H1 (cell line): ENCODE measurements around the gene AFG1L. TPM values are rescaled to one million over a fixed set of nuclear protein-coding genes. Genes with fewer than 3 reads are reported as not detected.

Experiments
- CTCF ChIA-PET: fragments of 300-600 bp; sonication (Branson Sonifier 250); formaldehyde crosslinking; loops from one replicate; lab custom pipeline; 2021; ENCODE audit not compliant: partially characterized antibody; lab: Charles Lee
- POLR2A ChIA-PET: fragments of 300-600 bp; sonication (Branson Sonifier 250); formaldehyde crosslinking; loops from one replicate; lab custom pipeline; 2021; ENCODE audit warnings: inconsistent platforms; ENCODE audit not compliant: partially characterized antibody; lab: Charles Lee
- DNase-seq, 2 experiments: peaks; one replicate each; pipeline versions ENCODE4 v3.0.0 to v3.0.0-alpha.2; 2010 to 2022; ENCODE audit warnings: low spot score in 2 of 2, low read depth in 1 of 2, mixed read lengths in 1 of 2
- FAIRE-seq: peaks from 2 replicates; lab custom pipeline; 2011; peaks lifted over from hg19 to GRCh38; lab: Jason Lieb, UNC
- H2AFZ ChIP-seq: 2 replicates; pipeline ENCODE4 v1.8.1; 2012; ENCODE audit warnings: low read length, inconsistent platforms
- H2AK5ac ChIP-seq: 2 replicates; pipeline ENCODE4 v1.6.1; 2013; ENCODE audit warnings: low read depth, low read length
- H2BK120ac ChIP-seq: replicated peaks from 2 replicates; pipeline ENCODE3; 2013; ENCODE audit warnings: low read depth, low read length, inconsistent platforms
- H2BK12ac ChIP-seq: 2 replicates; pipeline ENCODE4 v1.6.1; 2013; ENCODE audit warnings: low read depth, low read length
- H2BK15ac ChIP-seq: 2 replicates; pipeline ENCODE4 v1.6.1; 2013; ENCODE audit warnings: low read length
- H2BK20ac ChIP-seq: 2 replicates; pipeline ENCODE4 v1.6.1; 2013; ENCODE audit warnings: low read length
- H2BK5ac ChIP-seq: 2 replicates; pipeline ENCODE4 v1.6.1; 2013; ENCODE audit warnings: low read depth, low read length
- H3K14ac ChIP-seq: 2 replicates; pipeline ENCODE4 v1.6.1; 2013; ENCODE audit warnings: inconsistent platforms; ENCODE audit not compliant: insufficient read length
- H3K18ac ChIP-seq: 2 replicates; pipeline ENCODE4 v1.6.1; 2013; ENCODE audit warnings: low read length; ENCODE audit errors: extremely low read depth
- H3K23ac ChIP-seq: 2 replicates; pipeline ENCODE4 v1.6.1; 2013; ENCODE audit warnings: inconsistent platforms; ENCODE audit not compliant: insufficient read length
- H3K23me2 ChIP-seq: 2 replicates; pipeline ENCODE4 v1.6.1; 2013; ENCODE audit warnings: low read depth, low read length
- H3K27ac ChIP-seq: 2 replicates; pipeline ENCODE4 v1.6.1; 2011; ENCODE audit warnings: low read depth, low read length, inconsistent platforms
- H3K27me3 ChIP-seq, 4 experiments: replicated peaks in 1 of 4; 1 replicate in 1 of 4; 2 replicates in 3 of 4; pipeline versions ENCODE4 v1.6.1 to v1.8.1; 2011 to 2013; ENCODE audit warnings: low read length in 3 of 4, mild to moderate bottlenecking in 3 of 4, inconsistent platforms in 2 of 4, mixed read lengths in 2 of 4, moderate library complexity in 1 of 4; ENCODE audit not compliant: control insufficient read depth in 3 of 4, insufficient read depth in 3 of 4; ENCODE audit errors: extremely low read depth in 1 of 4
- H3K36me3 ChIP-seq, 4 experiments: 2 replicates each; pipeline versions ENCODE4 v1.6.1 to v1.8.1; 2011 to 2013; ENCODE audit warnings: mild to moderate bottlenecking in 4 of 4, low read length in 3 of 4, moderate library complexity in 2 of 4, control low read depth in 1 of 4, inconsistent platforms in 1 of 4; ENCODE audit not compliant: insufficient read depth in 4 of 4, control insufficient read depth in 2 of 4
- H3K4ac ChIP-seq: replicated peaks from 2 replicates; pipeline ENCODE3; 2013; ENCODE audit warnings: low read length, low read depth, mixed read lengths, inconsistent platforms; ENCODE audit not compliant: insufficient read length
- H3K4me1 ChIP-seq, 4 experiments: replicated peaks in 1 of 4; 1 replicate in 1 of 4; 2 replicates in 3 of 4; pipeline versions ENCODE4 v1.6.1 to v1.8.1; 2011 to 2013; ENCODE audit warnings: low read length in 3 of 4, inconsistent platforms in 2 of 4, mixed read lengths in 1 of 4; ENCODE audit not compliant: insufficient read depth in 4 of 4, control insufficient read depth in 3 of 4
- H3K4me2 ChIP-seq, 2 experiments: 2 replicates each; pipeline versions ENCODE4 v1.6.1 to v1.8.1; 2011 to 2013; ENCODE audit warnings: low read depth in 2 of 2, low read length in 2 of 2, control low read depth in 1 of 2, inconsistent platforms in 1 of 2, mild to moderate bottlenecking in 1 of 2; ENCODE audit not compliant: insufficient read depth in 1 of 2
- H3K4me3 ChIP-seq, 4 experiments: fragments of 200-600, 300-600 bp in 1 of 4; sonication (generic), shearing (Covaris generic), sonication (Bioruptor Twin) in 1 of 4; 2 replicates each; pipeline versions ENCODE4 v1.5.1 to v1.8.1; 2011 to 2016; ENCODE audit warnings: low read length in 4 of 4, low read depth in 3 of 4, control low read depth in 2 of 4, inconsistent platforms in 2 of 4, mild to moderate bottlenecking in 2 of 4, mixed read lengths in 1 of 4, moderate library complexity in 1 of 4; ENCODE audit not compliant: insufficient read depth in 2 of 4; ENCODE audit errors: extremely low read depth in 1 of 4
- H3K56ac ChIP-seq: replicated peaks from 2 replicates; pipeline ENCODE3; 2013; ENCODE audit warnings: low read depth, mild to moderate bottlenecking, mixed read lengths, low read length, inconsistent platforms; ENCODE audit not compliant: insufficient read length
- H3K79me1 ChIP-seq: 2 replicates; pipeline ENCODE4 v1.6.1; 2013; ENCODE audit warnings: low read depth, low read length, control low read depth
- H3K79me2 ChIP-seq, 2 experiments: 2 replicates each; pipeline versions ENCODE4 v1.6.1 to v1.8.1; 2012 to 2013; ENCODE audit warnings: low read length in 2 of 2, mild to moderate bottlenecking in 2 of 2, inconsistent platforms in 1 of 2; ENCODE audit not compliant: insufficient read depth in 2 of 2, control insufficient read depth in 1 of 2
- H3K9ac ChIP-seq, 4 experiments: replicated peaks in 1 of 4; 1 replicate in 1 of 4; 2 replicates in 3 of 4; pipeline versions ENCODE4 v1.6.1 to v1.8.1; 2011 to 2013; ENCODE audit warnings: low read depth in 3 of 4, low read length in 3 of 4, control low read depth in 2 of 4, mild to moderate bottlenecking in 2 of 4, moderate library complexity in 2 of 4, inconsistent platforms in 1 of 4; ENCODE audit errors: extremely low read depth in 1 of 4
- H3K9me3 ChIP-seq, 2 experiments: 2 replicates each; pipeline versions ENCODE4 v1.6.1 to v1.8.1; 2012 to 2013; ENCODE audit warnings: mild to moderate bottlenecking in 2 of 2, moderate library complexity in 2 of 2, control low read depth in 1 of 2, inconsistent platforms in 1 of 2, low read depth in 1 of 2, low read length in 1 of 2, mixed read lengths in 1 of 2; ENCODE audit not compliant: insufficient read depth in 2 of 2
- H4K20me1 ChIP-seq, 2 experiments: replicated peaks in 1 of 2; 2 replicates each; pipeline versions ENCODE3 to v1.8.1; 2011 to 2013; ENCODE audit warnings: inconsistent platforms in 2 of 2, low read length in 2 of 2, mild to moderate bottlenecking in 1 of 2; ENCODE audit not compliant: insufficient read depth in 2 of 2, control insufficient read depth in 1 of 2
- H4K5ac ChIP-seq: 2 replicates; pipeline ENCODE4 v1.6.1; 2013; ENCODE audit warnings: low read length, low read depth, mixed read lengths, inconsistent platforms; ENCODE audit not compliant: insufficient read length
- H4K8ac ChIP-seq: 2 replicates; pipeline ENCODE4 v1.8.0; 2013; ENCODE audit warnings: mild to moderate bottlenecking, moderate library complexity, low read length, inconsistent platforms; ENCODE audit not compliant: insufficient read depth; ENCODE audit errors: extremely low read depth
- H4K91ac ChIP-seq: replicated peaks from 2 replicates; pipeline ENCODE3; 2013; ENCODE audit warnings: low read length, mixed read lengths, inconsistent platforms; ENCODE audit not compliant: insufficient read length
- BACH1 ChIP-seq: IDR thresholded peaks from 2 replicates; pipeline ENCODE4 v1.6.1; 2012; ENCODE audit warnings: low read length, improper control_type of control experiment
- BCL11A ChIP-seq, 2 experiments: IDR thresholded peaks; one replicate each; pipeline ENCODE4 v1.6.1; 2011; ENCODE audit warnings: low read depth in 2 of 2, low read length in 2 of 2, mild to moderate bottlenecking in 2 of 2
- CBX5 ChIP-seq: fragments of 300-800, 300-1000 bp; sonication (generic); IDR thresholded peaks from 2 replicates; pipeline ENCODE4 v1.7.1; 2016; ENCODE audit warnings: antibody characterized with exemption, low read length, low read depth
- CEBPB ChIP-seq: IDR thresholded peaks from 2 replicates; pipeline ENCODE4 v1.6.1; 2012; ENCODE audit warnings: low read depth, low read length
- CREB1 ChIP-seq: IDR thresholded peaks from 2 replicates; pipeline ENCODE4 v1.6.1; 2012; ENCODE audit warnings: inconsistent platforms
- EZH2 ChIP-seq: fragments of 200-600 bp; sonication (generic); IDR thresholded peaks from 2 replicates; pipeline ENCODE4 v1.7.1; 2012; ENCODE audit warnings: low read depth, mild to moderate bottlenecking, moderate library complexity, low read length, inconsistent platforms; ENCODE audit not compliant: severe bottlenecking
- KDM4A ChIP-seq: IDR thresholded peaks from one replicate; pipeline ENCODE4 v1.7.1; 2012; ENCODE audit warnings: low read depth, mild to moderate bottlenecking, moderate library complexity, low read length, inconsistent platforms; ENCODE audit not compliant: severe bottlenecking
- NRF1 ChIP-seq: IDR thresholded peaks from 2 replicates; pipeline ENCODE4 v1.6.1; 2011; ENCODE audit warnings: mild to moderate bottlenecking, low read depth, low read length, improper control_type of control experiment
- RFX5 ChIP-seq: IDR thresholded peaks from 2 replicates; pipeline ENCODE4 v1.6.1; 2011; ENCODE audit warnings: low read depth, low read length, improper control_type of control experiment, borderline replicate concordance
- SUZ12 ChIP-seq: fragments of 200-600 bp; sonication (generic); IDR thresholded peaks from 2 replicates; pipeline ENCODE4 v1.6.1; 2012; ENCODE audit warnings: mild to moderate bottlenecking, inconsistent platforms, low read length, moderate library complexity, mixed read lengths
- TAF1 ChIP-seq: IDR thresholded peaks from 2 replicates; pipeline ENCODE4 v1.6.1; 2011; ENCODE audit warnings: mild to moderate bottlenecking, low read depth, low read length
- USF2 ChIP-seq: IDR thresholded peaks from 2 replicates; pipeline ENCODE4 v1.6.1; 2011; ENCODE audit warnings: low read length, improper control_type of control experiment
- ZNF274 ChIP-seq: IDR thresholded peaks from 2 replicates; pipeline ENCODE4 v1.7.0; 2012; ENCODE audit warnings: low read length, borderline replicate concordance; ENCODE audit errors: extremely low read depth
- WGBS, 2 experiments: shearing (Covaris generic) in 1 of 2; methylation state at CpG; one replicate each; pipeline versions ENCODE4 v1.1.6 to v1.1.7; 2013 to 2015; ENCODE audit warnings: low lambda C conversion rate in 2 of 2, mixed read lengths in 2 of 2, inconsistent platforms in 1 of 2, low coverage in 1 of 2, missing lambda C conversion rate in 1 of 2; ENCODE audit not compliant: insufficient replicate concordance in 2 of 2, insufficient coverage in 1 of 2, insufficient read length in 1 of 2; ENCODE audit errors: extremely low coverage in 1 of 2, missing lambda C conversion rate in 1 of 2; 5-methylcytosine and 5-hydroxymethylcytosine counted together
- polyA plus RNA-seq, 7 experiments: library from polyadenylated mRNA; depleted of rRNA in 3 of 7; stranded (reverse) in 5 of 7; unstranded in 2 of 7; fragments of >200 nt in 5 of 7; fragments of 200-250 nt in 2 of 7; gene quantifications; 1 replicate in 5 of 7; 2 replicates in 1 of 7; 4 replicates in 1 of 7; pipeline versions ENCODE4 v1.2.1 to v1.2.3, GENCODE V29; 2011 to 2013; ENCODE audit warnings: missing spikeins in 2 of 7, mixed read lengths in 2 of 7
- total RNA-seq: library from RNA; stranded (reverse); fragmentation: NEBNext Ultra II Directional; extraction: Animal tissue kit (Norgen Biotek cat#: 25700); gene quantifications from 2 replicates; pipeline ENCODE4 v1.2.1, GENCODE V29; 2021

The AFG1L gene
- total and polyA plus RNA-seq, 2 of the 8 experiments (the other 6 are each of a cell fraction or from before 2014, with no cell fraction given): 0.98 to 5.7 TPM

DNA sequence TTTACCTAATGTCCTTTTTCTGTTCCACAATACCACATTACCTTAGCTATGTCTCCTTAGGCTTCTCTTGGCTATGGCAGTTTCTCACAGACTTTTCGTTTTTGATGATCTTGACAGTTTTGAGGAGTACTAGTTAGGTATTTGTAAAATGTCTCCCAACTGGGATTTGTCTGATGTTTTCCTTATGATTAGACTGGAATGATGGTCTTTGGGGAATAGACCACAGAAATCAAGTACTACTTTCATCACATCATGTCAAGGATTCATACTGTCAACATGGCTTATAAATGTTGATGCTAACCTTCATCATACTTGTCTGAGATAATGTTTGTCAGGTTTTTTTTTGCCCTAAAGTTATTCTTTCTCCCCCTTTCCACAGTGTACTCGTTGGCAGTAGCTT is 187.7 kb downstream of the AFG1L start:
- Histone ChIP-seq H3K79me2 (no peaks in the 10 kb centered on the region), H3K4me3 (no peak overlapping the region), H3K9me3 (no peaks in the 10 kb centered on the region), H2AK5ac (no peak overlapping the region), H3K14ac (no peak overlapping the region), H3K56ac (no peak overlapping the region), H2BK120ac (no peak overlapping the region), H3K18ac (no peak overlapping the region), H3K27me3 (no peaks in the 10 kb centered on the region), H4K8ac (no peak overlapping the region), H3K79me1 (no peaks in the 10 kb centered on the region), H3K4me1 (no peaks in the 10 kb centered on the region), H4K5ac (no peak overlapping the region), H3K27ac (no peak overlapping the region), H2BK5ac (no peak overlapping the region), H3K9ac (no peak overlapping the region), H3K36me3 (no peaks in the 10 kb centered on the region), H3K4me2 (no peak overlapping the region), H2BK15ac (no peak overlapping the region), H3K23ac (no peak overlapping the region), H3K23me2 (no peaks in the 10 kb centered on the region), H3K4ac (no peak overlapping the region), H4K20me1 (no peaks in the 10 kb centered on the region), H2BK20ac (no peak overlapping the region), H2AFZ (no peak overlapping the region), H4K91ac (no peak overlapping the region), H2BK12ac (no peak overlapping the region)
- no peak for FAIRE-seq
- TF ChIP-seq EZH2 (no peak), BACH1 (no peak), BCL11A (IDR thresholded peaks at IDR 0.05; ENCODE audit: low read depth in 2 of 2, low read length in 2 of 2) (no peak), KDM4A (no peak), CREB1 (no peak), SUZ12 (no peak), RFX5 (no peak), ZNF274 (no peak), TAF1 (no peak), NRF1 (no peak), CBX5 (no peak), USF2 (no peak), CEBPB (no peak)
- ChIA-PET POLR2A (no interaction called here), CTCF (interaction anchor here (9.8 kb wide), 1 partner anchor 10 kb away, joined by 53 read pairs; no protein-coding TSS in a partner anchor)
- 73% methylated on average over 2 of the region's 2 CpGs; no CpG with 5 or more reads in 1 of the 2 experiments for WGBS, 2 experiments
- DNase-seq: no peak
